ENCODE measurements around the gene EPO.
A peak's percentile ranks its signal among the peaks of the same experiment; 100 is the strongest.

EPO gene

DNA sequence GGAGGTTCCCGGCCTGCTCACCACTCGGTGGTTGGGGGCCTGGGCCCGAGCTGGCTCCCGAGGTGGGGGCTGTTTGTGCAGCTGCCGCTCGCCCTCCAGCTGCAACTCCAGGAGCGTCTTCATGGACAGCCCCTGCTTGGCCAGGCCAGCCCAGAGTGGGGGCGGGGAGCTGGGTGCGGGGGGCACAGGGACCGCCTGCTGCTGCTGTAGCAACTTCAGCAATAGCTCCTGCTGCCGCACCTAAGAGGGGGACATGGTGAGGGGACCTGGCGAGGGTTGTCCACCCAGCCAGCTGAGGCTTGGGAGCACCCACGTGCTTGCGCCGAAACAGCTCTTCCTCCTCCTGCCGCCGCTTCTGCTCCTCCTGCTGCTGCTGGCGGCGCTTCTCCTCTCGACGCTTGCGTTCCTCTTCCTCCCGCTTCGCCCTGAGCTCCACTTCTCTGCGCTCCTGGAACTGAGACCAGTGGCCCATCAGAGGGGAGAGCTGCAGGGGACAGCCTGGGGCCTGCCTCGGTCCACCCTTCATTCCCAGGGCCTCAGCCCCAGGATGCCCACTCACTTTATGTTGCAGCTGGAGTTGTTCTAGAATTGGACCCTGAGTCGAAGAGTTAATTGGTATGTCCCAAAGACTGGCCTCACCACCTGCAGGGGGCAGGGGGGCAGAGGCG, 37.1 kb upstream of the EPO start:
- no peak for DNase-seq (ENCODE audit: low read depth in 4 of 4, low spot score in 1 of 4)

GRCh38 chr7:100683659-100684533, 36.4 kb upstream of the EPO start:
- no peak for DNase-seq (ENCODE audit: low read depth in 4 of 4, low spot score in 1 of 4)

DNA sequence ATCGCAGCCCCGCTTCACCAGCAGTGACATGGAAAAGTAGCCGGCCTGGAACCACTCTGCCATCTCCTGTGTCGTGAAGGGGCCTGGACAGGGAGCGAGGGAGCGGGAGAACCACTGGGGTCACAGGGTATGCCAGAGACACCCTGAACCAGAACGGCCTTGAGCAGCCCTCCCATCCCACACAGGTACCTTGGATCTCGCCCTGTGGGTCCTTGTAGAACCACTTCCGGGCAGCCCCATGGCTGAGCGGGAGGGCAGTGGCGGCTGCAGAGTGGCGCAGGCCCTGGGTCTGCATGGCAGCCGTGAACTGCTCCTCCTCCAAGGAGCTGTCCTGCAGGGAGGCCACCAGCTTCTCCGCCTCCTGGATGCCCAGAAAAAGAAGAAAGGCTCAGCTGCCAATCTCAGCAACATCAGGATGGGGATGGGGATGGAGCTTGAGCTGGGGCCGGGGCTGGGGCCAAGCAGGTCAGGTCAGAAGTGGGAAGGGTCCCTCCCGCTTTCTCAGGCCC, 35.7 kb upstream of the EPO start:
- no peak for DNase-seq (ENCODE audit: low read depth in 4 of 4, low spot score in 1 of 4)

GRCh38 chr7:100685049-100685605, 35.1 kb upstream of the EPO start:
- no peak for DNase-seq (ENCODE audit: low read depth in 4 of 4, low spot score in 1 of 4)

DNA sequence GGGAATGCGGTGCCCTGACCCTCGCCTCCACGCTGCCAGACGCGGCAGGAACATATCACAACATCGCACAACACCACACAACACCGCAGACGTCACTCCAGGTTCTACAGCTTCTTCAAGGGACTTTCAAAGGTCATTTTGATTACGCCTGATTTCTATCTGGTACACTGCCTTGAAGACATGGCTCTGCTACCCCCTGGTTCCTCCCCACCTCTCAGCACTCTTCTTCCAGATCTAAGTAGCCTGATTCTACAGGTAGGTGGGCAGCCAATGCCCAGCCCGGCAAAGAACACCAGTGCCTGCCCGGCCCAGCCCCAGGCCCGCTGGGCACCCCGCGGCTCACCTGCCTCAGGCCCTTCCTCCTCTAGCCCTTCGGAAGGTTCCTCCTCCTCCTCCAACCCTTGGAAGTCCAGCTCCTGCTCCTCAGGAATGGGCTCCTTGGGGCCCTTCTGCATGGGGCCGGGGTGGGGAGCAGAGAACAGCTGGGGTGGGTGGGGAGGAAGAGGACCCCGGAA, 34.6 kb upstream of the EPO start:
- DNase-seq (ENCODE audit: low read depth in 4 of 4, low spot score in 1 of 4) = no peak

GRCh38 chr7:100686201-100686821, 34.0 kb upstream of the EPO start:
- no peak for DNase-seq (ENCODE audit: low read depth in 4 of 4, low spot score in 1 of 4)

GRCh38 chr7:100686822-100687211, 33.5 kb upstream of the EPO start:
- DNase-seq (ENCODE audit: low read depth in 4 of 4, low spot score in 1 of 4) = no peak

DNA sequence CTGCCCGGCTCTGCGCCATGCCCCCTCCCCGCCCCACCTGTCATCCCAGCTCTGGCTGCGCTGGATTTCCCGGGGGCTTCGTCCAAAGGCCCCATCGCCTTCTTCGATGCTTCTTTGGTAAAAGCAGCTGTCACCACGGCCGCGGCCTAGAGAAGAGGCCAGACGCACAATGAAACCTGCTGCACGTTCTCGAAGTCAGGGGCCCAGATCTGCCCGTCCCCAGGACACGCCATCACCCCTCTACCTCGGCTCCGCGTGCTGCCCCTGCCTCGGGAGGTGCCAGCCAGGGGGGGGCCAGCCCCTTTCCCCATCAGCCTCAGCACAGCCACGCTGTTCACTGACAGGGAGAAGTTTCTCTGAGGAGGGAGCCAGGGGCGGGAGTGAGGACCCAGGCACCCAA, 33.0 kb upstream of the EPO start:
- no peak for DNase-seq (ENCODE audit: low read depth in 4 of 4, low spot score in 1 of 4)

- DNase-seq (ENCODE audit: low read depth in 4 of 4, low spot score in 1 of 4) = no peak
These were observed 32.4 kb upstream of the EPO start for GRCh38 chr7:100687751-100688300.

DNA sequence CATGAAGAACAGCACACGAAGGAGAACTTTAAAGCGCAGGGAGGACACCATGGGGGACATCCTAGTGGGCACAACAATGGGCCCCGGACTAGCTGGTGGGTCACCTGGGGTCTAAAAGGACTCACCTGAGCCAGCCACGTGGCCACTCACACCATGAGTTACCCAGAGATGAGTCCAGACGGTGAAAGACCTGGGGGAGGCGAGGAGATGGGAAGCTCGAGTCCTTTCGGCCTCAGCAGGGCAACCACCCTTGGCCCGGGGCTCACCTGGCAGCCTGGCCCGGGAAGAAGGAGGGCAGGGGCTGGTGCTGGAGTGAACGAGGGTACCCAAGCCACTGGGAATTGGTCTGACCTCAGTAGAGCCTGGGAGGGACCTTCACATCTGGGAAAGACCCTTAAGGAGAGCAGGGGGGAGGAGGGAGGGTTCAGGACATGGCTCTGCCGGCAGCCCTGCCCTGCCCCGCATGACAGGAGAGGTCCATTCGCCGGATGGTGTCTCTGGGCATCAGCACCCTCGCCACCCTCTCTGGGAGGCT, 31.9 kb upstream of the EPO start:
- no peak for DNase-seq (ENCODE audit: low read depth in 4 of 4, low spot score in 1 of 4)

DNA sequence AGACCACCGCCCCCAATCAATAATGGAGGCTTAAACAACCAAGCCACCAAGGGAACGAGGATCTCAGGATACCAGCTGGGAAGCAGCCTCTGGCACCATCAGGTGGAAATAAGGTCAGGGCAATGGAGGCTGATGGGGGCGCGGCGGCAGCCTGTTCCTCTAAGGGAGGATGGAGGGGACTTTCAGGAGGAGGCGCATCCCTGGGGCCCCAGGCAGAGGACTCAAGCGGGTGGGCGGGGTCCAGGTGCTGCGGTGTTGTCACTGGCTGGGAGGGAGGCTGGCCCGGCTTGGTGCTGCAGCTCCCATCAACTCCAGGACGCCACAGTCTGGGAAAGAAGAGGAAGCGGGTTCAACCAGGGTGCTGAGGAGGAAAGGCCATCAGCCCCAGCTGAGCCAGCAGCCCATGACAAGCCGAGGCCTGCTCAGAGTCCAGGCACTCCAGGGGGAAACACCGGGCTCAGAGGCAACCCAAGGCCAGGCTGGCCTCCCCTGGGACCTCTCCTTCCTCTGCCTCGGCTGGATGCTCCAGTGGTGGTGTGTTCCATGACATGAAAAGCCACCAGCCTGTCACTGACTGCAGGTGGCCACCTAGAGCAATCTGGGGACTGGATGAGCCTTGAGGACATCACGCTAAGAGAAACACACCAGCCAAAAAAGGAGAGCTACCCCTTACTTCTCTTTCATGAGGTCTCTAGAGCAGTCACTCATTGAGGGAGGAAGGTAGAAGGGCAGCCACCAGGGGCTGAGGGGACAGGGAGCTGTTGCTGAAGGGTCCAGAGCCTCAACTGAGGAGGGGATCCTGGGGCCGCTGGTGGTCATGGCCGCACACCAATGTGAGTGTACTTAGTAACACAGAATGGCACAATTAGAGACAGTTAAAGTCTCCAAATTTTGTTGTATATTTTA, 30.8 kb upstream of the EPO start:
- DNase-seq (ENCODE audit: low read depth in 4 of 4, low spot score in 1 of 4) = no peak

DNA sequence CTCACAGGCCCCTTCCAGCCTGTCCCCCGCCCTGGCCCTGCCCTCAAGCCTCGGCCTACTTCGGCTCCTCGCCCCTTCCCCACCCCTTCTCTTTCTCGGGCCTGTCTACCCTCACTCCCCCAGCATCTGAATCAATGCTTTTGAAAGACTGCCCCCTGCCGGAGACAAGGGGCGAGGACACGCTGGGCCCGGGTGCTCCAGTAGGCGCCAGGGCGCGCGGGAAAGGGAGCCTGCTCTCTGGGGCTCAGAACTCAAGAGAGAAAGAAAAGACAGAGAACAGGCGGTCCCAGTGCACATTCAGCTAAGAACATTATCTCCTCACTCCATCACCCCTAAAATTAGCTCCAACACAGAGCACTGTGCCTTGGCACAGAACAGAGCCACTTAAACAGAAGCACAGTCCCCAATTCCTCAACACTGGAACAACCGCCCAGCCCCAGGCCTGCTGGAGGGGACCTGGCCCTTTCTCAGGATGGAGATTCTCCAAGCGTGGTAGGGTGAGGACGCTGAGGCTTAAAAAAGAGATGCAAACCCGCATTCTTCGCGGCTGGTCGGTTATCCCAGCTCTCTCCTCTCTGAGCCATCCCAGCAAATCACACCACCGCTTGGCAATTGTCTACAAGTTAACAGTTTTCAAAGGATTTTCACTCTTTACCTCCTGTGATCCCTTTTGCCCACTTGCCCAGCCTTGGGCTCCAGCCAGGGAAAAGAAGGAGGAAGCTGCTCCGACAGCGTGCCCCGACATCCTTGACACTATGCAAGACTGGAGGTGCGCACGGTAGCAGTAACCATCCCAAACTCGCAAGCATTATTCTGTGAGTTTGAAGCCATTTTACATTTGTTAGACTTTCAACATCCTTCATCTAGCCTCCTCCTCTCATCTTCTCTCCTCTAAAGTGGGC, 28.3 kb upstream of the EPO start:
- DNase-seq (ENCODE audit: low read depth in 4 of 4, low spot score in 1 of 4) = peak; percentile 70 to 77 (median 74)

DNA sequence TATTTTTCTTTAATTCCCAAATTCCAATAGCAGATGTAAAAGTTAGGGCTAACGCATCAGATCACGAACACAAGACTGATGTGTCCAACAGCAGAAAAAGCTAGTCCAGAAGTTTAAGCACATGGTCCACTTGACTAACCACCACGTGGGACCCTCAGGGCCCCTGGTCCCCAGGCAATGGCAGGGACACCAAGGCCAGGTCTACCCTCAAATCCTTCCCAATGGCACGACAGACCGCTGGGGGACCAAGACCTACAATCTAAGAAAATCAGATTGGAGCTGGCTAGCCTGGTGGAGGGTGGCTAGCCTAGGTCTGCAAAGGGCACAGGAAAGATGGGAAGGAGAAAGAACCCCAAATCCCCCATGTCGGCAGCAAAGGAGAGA, 27.7 kb upstream of the EPO start:
- no peak for DNase-seq (ENCODE audit: low read depth in 4 of 4, low spot score in 1 of 4)

- no peak for DNase-seq (ENCODE audit: low read depth in 4 of 4, low spot score in 1 of 4)
These were observed 26.8 kb upstream of the EPO start for GRCh38 chr7:100693312-100694097.

DNA sequence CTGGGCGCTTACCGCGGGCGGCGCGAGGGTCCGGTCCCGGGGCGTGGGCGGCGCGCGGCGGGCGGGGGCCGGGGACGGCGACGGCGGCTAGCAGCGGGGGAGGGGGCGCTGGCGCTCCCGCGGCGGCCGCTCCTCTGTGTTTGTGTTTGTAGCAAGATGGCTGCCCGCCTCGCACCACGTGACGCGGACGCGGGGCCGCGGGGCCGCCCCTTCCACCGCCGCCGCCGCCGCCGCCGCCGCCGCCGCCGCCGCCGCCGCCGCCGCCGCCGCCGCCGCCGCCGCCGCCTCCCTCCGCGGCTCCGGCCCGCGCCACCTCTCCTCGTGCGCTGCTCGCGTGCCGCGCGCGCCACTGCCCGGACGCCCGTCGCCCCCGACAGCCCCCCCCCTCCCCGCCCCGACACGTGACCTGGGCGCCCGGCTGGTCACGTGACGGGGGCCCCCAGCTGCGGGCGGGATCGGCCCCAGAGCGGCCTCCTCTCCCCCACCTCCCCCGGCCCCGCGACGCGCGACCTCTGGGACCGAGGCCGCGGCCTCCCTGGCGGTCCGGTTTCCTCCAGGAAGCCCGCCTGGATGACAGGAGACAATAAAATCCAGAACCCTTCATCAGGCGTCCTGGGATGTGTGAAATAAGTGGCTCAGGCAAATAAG, 26.0 kb upstream of the EPO start, which contains the start of gene GIGYF1:
Gene GIGYF1, minus strand, starts transcription at position 153 of the 648 bp plus-strand sequence. CDS start 6,012 bp downstream, outside the sequence.
- peak in 2 of 4 experiments; percentile 48 to 63 for DNase-seq (ENCODE audit: low read depth in 4 of 4, low spot score in 1 of 4)

DNA sequence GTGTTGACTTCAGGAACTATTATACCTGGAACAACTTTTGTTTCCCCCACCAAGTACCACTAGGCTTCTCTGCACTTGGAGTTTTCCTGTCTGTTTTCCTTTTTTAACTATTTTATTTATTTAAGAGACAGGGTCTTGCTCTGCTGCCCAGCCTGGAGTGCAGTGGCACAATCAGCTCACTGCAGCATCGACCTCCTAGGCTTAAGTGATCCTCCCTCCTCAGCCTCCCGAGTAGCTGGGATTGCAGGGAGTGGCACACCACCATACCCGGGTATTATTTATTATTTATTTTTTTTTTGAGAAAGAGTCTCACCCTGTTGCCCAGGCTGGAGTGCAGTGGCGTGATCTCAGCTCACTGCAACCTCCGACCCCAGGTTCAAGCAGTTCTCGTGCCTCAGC, 24.1 kb upstream of the EPO start:
- no peak for DNase-seq (ENCODE audit: low read depth in 4 of 4, low spot score in 1 of 4)

DNA sequence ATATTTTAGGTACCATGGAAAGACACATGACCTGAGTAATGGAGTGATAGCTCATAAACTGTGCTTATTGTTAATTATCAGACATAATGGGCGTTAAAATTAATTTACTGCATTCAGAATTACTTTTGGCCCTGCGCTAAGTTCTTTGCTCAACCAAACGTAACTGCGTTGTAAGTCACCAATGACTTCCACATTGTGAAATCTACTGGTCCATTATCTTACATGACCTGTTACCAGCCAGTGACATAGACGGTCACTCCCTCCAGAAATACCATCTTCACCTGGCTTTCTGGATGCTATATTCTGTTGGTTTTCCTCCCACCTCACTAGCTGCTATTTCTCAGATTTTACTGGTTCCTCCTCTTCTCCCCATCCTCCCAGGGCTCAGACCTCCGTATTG, 21.2 kb upstream of the EPO start:
- DNase-seq (ENCODE audit: low read depth in 4 of 4, low spot score in 1 of 4) = no peak

Data from stimulated activated CD4-positive, alpha-beta T cell treated with anti-CD3 and anti-CD28 coated beads, Interleukin-1b, Interleukin-23, amount 100 ng/mL, for 24 hours (primary cell).